RWPE1 (cell line): ENCODE data around the gene CNGA1.
A peak's percentile ranks its signal among the peaks of the same experiment; 100 is the strongest.

Experiments used
- CTCF ChIA-PET: fragments of 350-600 bp; sonication (Branson Sonifier 250); formaldehyde crosslinking; extraction: SDS; loops from one replicate; lab custom pipeline; 2021; lab: Yijun Ruan, JAX
- POLR2A ChIA-PET: fragments of 400-600 bp; formaldehyde crosslinking; extraction: SDS; loops from one replicate; lab custom pipeline; 2020; ENCODE audit warnings: antibody characterized with exemption; ENCODE audit not compliant: low non-redundant PET; lab: Yijun Ruan, JAX
- DNase-seq: peaks from one replicate; pipeline ENCODE4 v3.0.0; 2012; ENCODE audit warnings: low spot score
- H3K27ac ChIP-seq: fragments of 450-650 bp; 2 replicates; pipeline ENCODE4 v1.5.1; 2017
- CTCF ChIP-seq: fragments of 450-650 bp; conservative IDR thresholded peaks from 2 replicates; pipeline ENCODE4 v1.5.1; 2017; ENCODE audit warnings: low read depth, mild to moderate bottlenecking

The CNGA1 gene

DNA sequence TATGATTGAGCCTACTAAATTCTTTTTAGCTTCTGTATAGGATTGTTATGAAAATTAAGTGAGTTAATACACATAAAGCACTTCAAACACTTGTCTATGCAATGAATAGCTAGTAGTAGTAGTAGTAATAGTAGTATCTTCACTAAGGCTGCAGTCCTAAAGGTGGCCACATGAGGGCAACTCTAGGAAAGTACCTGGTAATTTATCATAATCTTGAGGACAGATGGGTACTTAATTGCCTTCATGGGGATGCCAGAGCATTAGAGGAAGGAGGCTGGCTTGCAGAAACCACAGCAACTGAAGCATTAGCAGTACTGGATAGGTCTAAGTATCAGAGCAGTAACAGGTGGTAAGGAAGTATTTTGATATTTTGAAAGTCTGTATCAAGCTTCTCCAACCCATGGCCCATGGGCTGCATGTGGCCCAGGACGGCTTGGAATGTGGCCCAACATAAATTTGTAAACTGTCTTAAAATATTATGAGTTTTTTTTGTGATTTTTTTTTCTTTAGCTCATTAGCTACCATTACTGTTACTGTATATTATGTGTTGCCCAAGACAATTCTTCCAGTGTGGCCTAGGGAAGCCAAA is 17.4 kb upstream of the CNGA1 start:
- CTCF ChIA-PET: interaction anchor here (0.6 to 2.1 kb wide), 7 partner anchors 13 to 945 kb away, joined by 3 to 12 read pairs (median 3); no protein-coding TSS in a partner anchor
- no peak overlapping the region for H3K27ac ChIP-seq
- POLR2A ChIA-PET: no interaction called here
- peak; percentile 55 for TF ChIP-seq CTCF
- peak; percentile 36 for DNase-seq

- no peak overlapping the region for H3K27ac ChIP-seq
- POLR2A ChIA-PET: no interaction called here
- no peak for TF ChIP-seq CTCF
- DNase-seq: no peak
- CTCF ChIA-PET: interaction anchor here (0.6 to 2.1 kb wide), 5 partner anchors 14 to 946 kb away, joined by 3 to 12 read pairs (median 3); no protein-coding TSS in a partner anchor
These were observed 16.9 kb upstream of the CNGA1 start for GRCh38 chr4:48033412-48033811.

- ChIA-PET POLR2A (no interaction called here), CTCF (interaction anchor here (1.6 kb wide), 1 partner anchor 15 kb away, joined by 5 read pairs; no protein-coding TSS in a partner anchor)
- no peak overlapping the region for H3K27ac ChIP-seq
- no peak for TF ChIP-seq CTCF
- no peak for DNase-seq
These were observed 16.2 kb upstream of the CNGA1 start for GRCh38 chr4:48032721-48033120.

- ChIA-PET POLR2A (no interaction called here), CTCF (interaction anchor here (0.5 to 1.6 kb wide), 2 partner anchors 14 to 41 kb away, joined by 3 to 5 read pairs; no protein-coding TSS in a partner anchor)
- no peak overlapping the region for H3K27ac ChIP-seq
- no peak for TF ChIP-seq CTCF
- no peak for DNase-seq
These were observed 15.5 kb upstream of the CNGA1 start for GRCh38 chr4:48031802-48032525.

DNA sequence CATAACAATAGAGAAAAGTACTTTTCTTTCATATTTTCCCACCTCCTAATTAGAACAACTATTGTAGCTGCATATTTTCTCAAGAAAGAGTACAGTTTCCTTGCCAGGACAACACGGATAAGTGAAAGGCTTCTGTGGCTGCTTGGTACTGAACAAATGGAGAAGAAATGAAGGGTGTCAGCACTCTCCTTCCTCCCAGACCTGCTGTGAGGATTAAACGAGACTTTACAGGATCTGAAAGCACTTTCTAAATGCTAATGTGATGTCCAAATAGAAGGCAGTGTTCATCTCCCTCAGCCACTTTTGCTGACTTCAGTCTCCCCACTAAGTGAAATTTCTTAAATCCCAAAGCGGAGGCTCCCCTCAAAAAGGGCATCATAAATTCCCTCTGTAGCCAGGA is 14.0 kb upstream of the CNGA1 start:
- no peak for DNase-seq
- TF ChIP-seq CTCF: no peak
- CTCF ChIA-PET: no interaction called here
- no peak overlapping the region for H3K27ac ChIP-seq
- POLR2A ChIA-PET: no interaction called here

- no peak overlapping the region for H3K27ac ChIP-seq
- no peak for DNase-seq
- TF ChIP-seq CTCF: no peak
- POLR2A ChIA-PET: no interaction called here
- CTCF ChIA-PET: interaction anchor here (1.0 kb wide), 1 partner anchor 142 kb away, joined by 3 read pairs; no protein-coding TSS in a partner anchor
These were observed 12.2 kb upstream of the CNGA1 start for GRCh38 chr4:48028696-48029095.
